Stimulated activated CD8-positive, alpha-beta memory T cell treated with anti-CD3 and anti-CD28 coated beads, Interleukin-7, amount 100 ng/mL, for 4 hours (primary cell): ENCODE results near the gene SNX32.

Source experiments
- DNase-seq, 2 donors: peaks; one replicate each; pipeline ENCODE4 v3.0.0-alpha.2; 2020; ENCODE audit warnings: low read depth in 2 of 2

SNX32 gene

GRCh38 chr11:65856689-65857499, 23.1 kb downstream of the SNX32 start:
- peak; percentile 72 to 81 for DNase-seq

GRCh38 chr11:65857500-65857852, 23.7 kb downstream of the SNX32 start:
- peak in 1 of 2 donors; percentile 61 for DNase-seq

GRCh38 chr11:65857853-65858680, 24.3 kb downstream of the SNX32 start, which contains the start of gene CFL1:
TSS of gene CFL1 (minus strand) at chr11:65858180. CDS start at chr11:65858099, 81 bp downstream.
- DNase-seq = peak; percentile 92 to 98

- DNase-seq = no peak
Observed at GRCh38 chr11:65858681-65859087, 24.9 kb downstream of the SNX32 start.

- DNase-seq = peak; percentile 96 to 99
Observed at GRCh38 chr11:65859095-65859811, 25.5 kb downstream of the SNX32 start.

GRCh38 chr11:65859812-65860277, 26.1 kb downstream of the SNX32 start:
- no peak for DNase-seq

- peak; percentile 93 for DNase-seq
Observed at GRCh38 chr11:65860278-65861164, 26.8 kb downstream of the SNX32 start, which contains the start of gene MUS81. TSS of gene MUS81 (plus strand) at chr11:65860433. CDS start at chr11:65860754, 321 bp downstream.

- no peak for DNase-seq
Observed at GRCh38 chr11:65861165-65861505, 27.4 kb downstream of the SNX32 start.

- DNase-seq = no peak
Observed at GRCh38 chr11:65861533-65862183, 27.9 kb downstream of the SNX32 start.

- no peak for DNase-seq
Observed at GRCh38 chr11:65862191-65862735, 28.5 kb downstream of the SNX32 start.

GRCh38 chr11:65862941-65863888, 29.5 kb downstream of the SNX32 start:
- DNase-seq = no peak

GRCh38 chr11:65863889-65864705, 30.3 kb downstream of the SNX32 start:
- no peak for DNase-seq

- no peak for DNase-seq
Observed at GRCh38 chr11:65864706-65865471, 31.1 kb downstream of the SNX32 start.

GRCh38 chr11:65865550-65866172, 31.9 kb downstream of the SNX32 start:
- no peak for DNase-seq

GRCh38 chr11:65866509-65867283, 32.9 kb downstream of the SNX32 start:
- no peak for DNase-seq
